Endothelial cell of umbilical vein (primary cell): Measurements from ENCODE around the gene SCGN. TPM values are rescaled to one million over a fixed set of nuclear protein-coding genes. Genes with fewer than 3 reads are reported as not detected.

ENCODE experiments used
- BruUV-seq: library from RNA; stranded (reverse); fragments of 400-500 nt; replicated peaks from 2 replicates; lab custom pipeline; 2021; lab: Mats Ljungman, UMichigan
- CTCF ChIA-PET: fragments of 300-600, 350-600 bp; sonication (Branson Sonifier 250); formaldehyde crosslinking; loops from one replicate; lab custom pipeline; 2021; ENCODE audit warnings: antibody characterized with exemption, inconsistent platforms; lab: Charles Lee
- POLR2A ChIA-PET: fragments of 300-600, 350-600 bp; sonication (Branson Sonifier 250); formaldehyde crosslinking; loops from one replicate; lab custom pipeline; 2021; ENCODE audit warnings: antibody characterized with exemption, inconsistent platforms; lab: Charles Lee
- DNase-seq: peaks from one replicate; pipeline ENCODE4 v3.0.0-alpha.2; 2011; ENCODE audit warnings: low read depth, low spot score
- FAIRE-seq: peaks from 2 replicates; lab custom pipeline; 2011; peaks lifted over from hg19 to GRCh38; lab: Jason Lieb, UNC
- H2AFZ ChIP-seq: 2 replicates; pipeline ENCODE4 v1.6.0; 2012; ENCODE audit warnings: low read depth, low read length, control low read depth, inconsistent platforms
- H3K27ac ChIP-seq: 2 replicates; pipeline ENCODE4 v1.5.1; 2011; ENCODE audit warnings: low read depth, mild to moderate bottlenecking, control low read depth, low read length, moderate library complexity; ENCODE audit not compliant: insufficient read depth
- H3K27me3 ChIP-seq, 2 experiments: 2 replicates each; pipeline versions ENCODE4 v1.6.0 to v1.6.1; 2011; ENCODE audit warnings: low read length in 2 of 2, mixed read lengths in 1 of 2; ENCODE audit not compliant: control insufficient read depth in 2 of 2, insufficient read depth in 2 of 2
- H3K36me3 ChIP-seq, 2 experiments: 2 replicates in 1 of 2; 3 replicates in 1 of 2; pipeline ENCODE4 v1.5.1; 2011; ENCODE audit warnings: low read length in 2 of 2, mild to moderate bottlenecking in 1 of 2, moderate library complexity in 1 of 2; ENCODE audit not compliant: control insufficient read depth in 2 of 2, insufficient read depth in 2 of 2; ENCODE audit errors: extremely low read depth in 1 of 2
- H3K4me1 ChIP-seq: 3 replicates; pipeline ENCODE4 v1.5.1; 2011; ENCODE audit warnings: mild to moderate bottlenecking, low read length; ENCODE audit not compliant: control insufficient read depth, insufficient read depth; ENCODE audit errors: extremely low read depth
- H3K4me2 ChIP-seq: 2 replicates; pipeline ENCODE4 v1.6.1; 2011; ENCODE audit warnings: low read length, control low read depth, mixed read lengths; ENCODE audit not compliant: insufficient read depth
- H3K4me3 ChIP-seq, 3 experiments: fragments of 200-600 bp in 1 of 3; sonication (generic), shearing (Covaris generic) in 1 of 3; replicated peaks in 1 of 3; 2 replicates each; pipeline ENCODE4 v1.5.1; 2011 to 2016; ENCODE audit warnings: control low read depth in 3 of 3, low read length in 3 of 3, mild to moderate bottlenecking in 2 of 3, inconsistent platforms in 1 of 3, low read depth in 1 of 3, moderate library complexity in 1 of 3; ENCODE audit not compliant: insufficient read depth in 1 of 3
- H3K79me2 ChIP-seq: 2 replicates; pipeline ENCODE4 v1.6.0; 2012; ENCODE audit warnings: low read length, inconsistent platforms; ENCODE audit not compliant: control insufficient read depth, insufficient read depth
- H3K9ac ChIP-seq: replicated peaks from 2 replicates; pipeline ENCODE3; 2011; ENCODE audit warnings: low read length, control low read depth; ENCODE audit not compliant: insufficient read depth; ENCODE audit errors: extremely low read depth
- H3K9me1 ChIP-seq: replicated peaks from 3 replicates; pipeline ENCODE4 v1.6.0; 2011; ENCODE audit warnings: mild to moderate bottlenecking, low read length; ENCODE audit not compliant: control insufficient read depth, insufficient read depth; ENCODE audit errors: extremely low read depth
- H3K9me3 ChIP-seq: replicated peaks from 2 replicates; pipeline ENCODE4 v1.5.1; 2012; ENCODE audit warnings: low read length, inconsistent platforms; ENCODE audit not compliant: control insufficient read depth, insufficient read depth
- H4K20me1 ChIP-seq: replicated peaks from 2 replicates; pipeline ENCODE3; 2011; ENCODE audit warnings: mild to moderate bottlenecking, low read length; ENCODE audit not compliant: control insufficient read depth, insufficient read depth; ENCODE audit errors: extremely low read depth
- EZH2 ChIP-seq: IDR thresholded peaks from 2 replicates; pipeline ENCODE4 v1.6.1; 2012; ENCODE audit warnings: borderline replicate concordance, low read depth, mild to moderate bottlenecking, moderate library complexity, low read length, inconsistent platforms; ENCODE audit not compliant: severe bottlenecking
- FOS ChIP-seq: IDR thresholded peaks from 2 replicates; pipeline ENCODE4 v1.6.1; 2011; ENCODE audit warnings: mild to moderate bottlenecking, low read length, moderate library complexity, borderline replicate concordance; ENCODE audit not compliant: insufficient read depth
- GATA2 ChIP-seq: IDR thresholded peaks from 2 replicates; pipeline ENCODE4 v1.7.0; 2011; ENCODE audit warnings: low read depth, mild to moderate bottlenecking, moderate library complexity, mixed read lengths, low read length; ENCODE audit not compliant: insufficient read length, insufficient read depth
- JUN ChIP-seq: IDR thresholded peaks from 2 replicates; pipeline ENCODE4 v1.6.1; 2011; ENCODE audit warnings: borderline replicate concordance, low read depth; ENCODE audit not compliant: insufficient read length, insufficient read depth
- MYC ChIP-seq: IDR thresholded peaks from one replicate; pipeline ENCODE4 v1.6.1; 2011; ENCODE audit warnings: mild to moderate bottlenecking, low read depth, low read length
- POLR2A ChIP-seq: IDR thresholded peaks from 2 replicates; pipeline ENCODE4 v1.6.1; 2012; ENCODE audit warnings: low read depth, mild to moderate bottlenecking, control low read depth, low read length
- POLR2AphosphoS5 ChIP-seq: IDR thresholded peaks from 2 replicates; pipeline ENCODE4 v1.6.1; 2012; ENCODE audit warnings: low read depth, mild to moderate bottlenecking, control low read depth, low read length, moderate library complexity; ENCODE audit not compliant: insufficient read depth
- dilution Hi-C: fragments of 300-500 bp; cut with MboI; formaldehyde crosslinking; loops from one replicate; pipeline ENCODE4 v1.15.0; 2019; ENCODE audit warnings: low sequenced_read_pairs; ENCODE audit not compliant: extremely low pct_ligation_motif_present
- intact Hi-C: fragments of 100-400 bp; cut with micrococcal nuclease; formaldehyde crosslinking; loops from one replicate; pipeline ENCODE4 v1.10.0; 2022
- polyA plus RNA-seq, 4 experiments: library from polyadenylated mRNA; depleted of rRNA in 3 of 4; stranded (reverse) in 3 of 4; unstranded in 1 of 4; fragments of >200 nt; gene quantifications; 2 replicates each; pipeline versions ENCODE4 v1.2.1 to v1.2.3, GENCODE V29; 2011 to 2012; ENCODE audit warnings: missing spikeins in 1 of 4
- total RNA-seq: library from RNA; stranded (reverse); gene quantifications from 2 replicates; pipeline ENCODE4 v1.2.3, GENCODE V29; 2021
- TF ChIP-seq, protein P1 (sequence below): IDR thresholded peaks from 2 replicates; pipeline ENCODE4 v1.6.1; 2011; ENCODE audit not compliant: insufficient read depth, insufficient read length
- TF ChIP-seq, protein P2 (sequence below), 2 donors: IDR thresholded peaks; 1 replicate in 1 of 2; 2 replicates in 1 of 2; pipeline ENCODE4 v1.5.1; 2011; ENCODE audit warnings: low read length in 2 of 2, mild to moderate bottlenecking in 2 of 2, moderate library complexity in 2 of 2, control low read depth in 1 of 2, inconsistent platforms in 1 of 2, low read depth in 1 of 2; ENCODE audit not compliant: insufficient read depth in 1 of 2; ENCODE audit errors: extremely low read depth in 1 of 2

SCGN gene
- total and polyA plus RNA-seq, 2 donors (not counting 3 experiments of a cell fraction or from before 2014, with no cell fraction given) = not detected

DNA sequence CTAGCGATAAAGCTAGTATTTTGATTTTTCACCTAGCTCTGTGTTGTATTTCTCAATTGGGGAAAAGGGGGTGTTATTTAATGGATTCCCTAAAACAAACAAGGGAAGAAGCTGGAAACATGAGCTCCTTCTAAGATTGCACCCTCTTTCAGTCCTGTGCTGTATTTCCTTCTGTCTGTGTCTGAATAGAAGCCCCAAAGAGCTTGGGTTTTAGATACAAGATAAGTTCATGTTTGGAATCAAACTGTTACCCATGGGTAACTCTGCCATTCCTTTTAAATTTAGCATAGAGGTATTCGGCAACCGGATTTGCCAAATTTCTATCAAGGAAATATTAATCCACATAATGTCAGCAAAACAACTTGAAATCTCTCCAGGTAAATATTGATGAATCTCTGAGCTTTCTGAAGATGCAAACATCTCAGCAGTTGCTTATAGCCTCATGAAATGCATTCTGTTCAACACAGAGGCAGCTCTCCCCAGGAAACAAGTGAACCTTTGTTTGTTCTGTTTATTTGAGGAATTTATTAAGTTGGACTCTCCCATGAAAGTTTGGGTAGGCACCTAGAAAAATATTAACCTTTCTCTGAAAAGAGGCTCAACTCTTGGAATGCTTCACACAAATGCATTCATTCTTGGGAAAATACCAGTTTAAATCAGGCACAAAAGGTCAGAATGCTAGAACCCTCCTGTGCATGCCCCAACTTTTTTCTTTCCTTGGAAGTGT is 9.9 kb upstream of the SCGN start:
- Histone ChIP-seq H3K9me1 (no peaks in the 10 kb centered on the region), H3K27ac (no peak overlapping the region), H3K79me2 (no peaks in the 10 kb centered on the region), H3K9ac (no peak overlapping the region), H2AFZ (no peak overlapping the region), H3K36me3 (no peaks in the 10 kb centered on the region), H3K4me1 (no peaks in the 10 kb centered on the region), H3K9me3 (no peaks in the 10 kb centered on the region), H3K4me3 (no peak overlapping the region), H4K20me1 (no peaks in the 10 kb centered on the region), H3K27me3 (no peaks in the 10 kb centered on the region), H3K4me2 (no peak overlapping the region)
- no peak for DNase-seq
- TF ChIP-seq GATA2 = no peak
- TF ChIP-seq POLR2A = no peak
- BruUV-seq = no TSS peak
- no peak for FAIRE-seq
- intact Hi-C loops (no loop called here), dilution Hi-C loops (no loop called here)
- ChIA-PET CTCF (no interaction called here), POLR2A (no interaction called here)

DNA sequence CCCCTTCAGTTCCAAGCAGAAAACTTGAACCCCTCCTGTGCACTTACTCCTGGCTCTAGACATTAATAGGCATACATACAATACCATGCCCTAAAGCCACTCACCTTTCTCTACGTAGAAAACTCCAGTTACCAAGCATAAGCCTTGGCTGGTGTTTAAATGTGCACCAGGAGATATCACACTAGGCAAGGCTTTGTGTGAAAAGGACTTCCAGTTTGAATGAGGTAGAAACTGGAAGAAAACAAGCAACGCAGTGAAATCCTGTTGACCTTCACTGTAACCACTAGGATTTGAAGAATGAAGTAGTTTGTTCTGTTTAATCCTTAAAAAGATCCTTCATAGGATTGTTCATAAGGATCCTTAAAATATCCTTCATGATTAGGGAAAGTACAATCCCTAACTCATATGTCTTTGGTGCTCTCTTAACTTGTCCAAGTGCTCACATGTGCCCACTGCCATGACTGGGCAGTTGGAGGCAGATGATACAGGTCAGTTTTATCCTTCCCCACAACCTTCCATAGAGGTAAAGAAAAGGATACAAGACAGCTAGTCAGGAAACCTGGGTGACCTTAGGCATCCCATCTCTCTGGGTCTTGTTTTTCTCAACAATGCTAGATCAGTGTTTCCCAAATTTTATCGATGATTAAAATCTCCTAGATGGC is 9.2 kb upstream of the SCGN start:
- no peak overlapping the region for H3K4me2 ChIP-seq
- H2AFZ ChIP-seq = no peak overlapping the region
- POLR2A ChIA-PET = no interaction called here
- TF ChIP-seq EZH2 (no peak), POLR2A (no peak), GATA2 (no peak), MYC (no peak), JUN (no peak), POLR2AphosphoS5 (no peak), FOS (no peak)
- TF ChIP-seq, protein P1, sequence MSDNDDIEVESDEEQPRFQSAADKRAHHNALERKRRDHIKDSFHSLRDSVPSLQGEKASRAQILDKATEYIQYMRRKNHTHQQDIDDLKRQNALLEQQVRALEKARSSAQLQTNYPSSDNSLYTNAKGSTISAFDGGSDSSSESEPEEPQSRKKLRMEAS = no peak
- TF ChIP-seq, protein P2, sequence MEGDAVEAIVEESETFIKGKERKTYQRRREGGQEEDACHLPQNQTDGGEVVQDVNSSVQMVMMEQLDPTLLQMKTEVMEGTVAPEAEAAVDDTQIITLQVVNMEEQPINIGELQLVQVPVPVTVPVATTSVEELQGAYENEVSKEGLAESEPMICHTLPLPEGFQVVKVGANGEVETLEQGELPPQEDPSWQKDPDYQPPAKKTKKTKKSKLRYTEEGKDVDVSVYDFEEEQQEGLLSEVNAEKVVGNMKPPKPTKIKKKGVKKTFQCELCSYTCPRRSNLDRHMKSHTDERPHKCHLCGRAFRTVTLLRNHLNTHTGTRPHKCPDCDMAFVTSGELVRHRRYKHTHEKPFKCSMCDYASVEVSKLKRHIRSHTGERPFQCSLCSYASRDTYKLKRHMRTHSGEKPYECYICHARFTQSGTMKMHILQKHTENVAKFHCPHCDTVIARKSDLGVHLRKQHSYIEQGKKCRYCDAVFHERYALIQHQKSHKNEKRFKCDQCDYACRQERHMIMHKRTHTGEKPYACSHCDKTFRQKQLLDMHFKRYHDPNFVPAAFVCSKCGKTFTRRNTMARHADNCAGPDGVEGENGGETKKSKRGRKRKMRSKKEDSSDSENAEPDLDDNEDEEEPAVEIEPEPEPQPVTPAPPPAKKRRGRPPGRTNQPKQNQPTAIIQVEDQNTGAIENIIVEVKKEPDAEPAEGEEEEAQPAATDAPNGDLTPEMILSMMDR (IDR thresholded peaks at IDR 0.05; ENCODE audit: extremely low read depth in 1 of 2, insufficient read depth in 1 of 2, low read depth in 1 of 2, low read length in 2 of 2) = no peak
- H3K27me3 ChIP-seq = peaks cover 0 to 2% of the 10 kb centered on the region in 2 experiments
- no peaks in the 10 kb centered on the region for H3K9me3 ChIP-seq
- dilution Hi-C loops = no loop called here
- CTCF ChIA-PET = no interaction called here
- H3K4me3 ChIP-seq = no peak overlapping the region
- no peaks in the 10 kb centered on the region for H4K20me1 ChIP-seq
- H3K36me3 ChIP-seq = no peaks in the 10 kb centered on the region
- FAIRE-seq = no peak
- BruUV-seq = no TSS peak
- no peak for DNase-seq
- no peaks in the 10 kb centered on the region for H3K4me1 ChIP-seq
- H3K79me2 ChIP-seq = no peaks in the 10 kb centered on the region
- H3K27ac ChIP-seq = no peak overlapping the region
- no peaks in the 10 kb centered on the region for H3K9me1 ChIP-seq
- intact Hi-C loops = no loop called here
- no peak overlapping the region for H3K9ac ChIP-seq
